Breast epithelium (tissue), 3 donors: ENCODE measurements around the gene ABCC4.

Experiments
- POLR2A ChIP-seq: fragments of 450-650 bp; IDR thresholded peaks from one replicate; pipeline ENCODE4 v1.6.1; 2016; ENCODE audit warnings: antibody characterized with exemption, mild to moderate bottlenecking, moderate library complexity
- POLR2AphosphoS5 ChIP-seq, 3 donors: sonication (generic); formaldehyde crosslinking; IDR thresholded peaks; one replicate each; pipeline ENCODE4 v1.6.1; 2017; ENCODE audit warnings: antibody characterized with exemption in 3 of 3
- TF ChIP-seq, protein P1 (sequence below), 3 donors: fragments of 450-650 bp; IDR thresholded peaks; one replicate each; pipeline ENCODE4 v1.5.1; 2016 to 2017; ENCODE audit warnings: antibody characterized with exemption in 3 of 3, mild to moderate bottlenecking in 3 of 3, moderate library complexity in 3 of 3

GRCh38 chr13:95212983-95213850 lies 88.0 kb downstream of the ABCC4 start:
- TF ChIP-seq POLR2A (no peak), POLR2AphosphoS5 (IDR thresholded peaks at IDR 0.05) (no peak)
- TF ChIP-seq, protein P1, sequence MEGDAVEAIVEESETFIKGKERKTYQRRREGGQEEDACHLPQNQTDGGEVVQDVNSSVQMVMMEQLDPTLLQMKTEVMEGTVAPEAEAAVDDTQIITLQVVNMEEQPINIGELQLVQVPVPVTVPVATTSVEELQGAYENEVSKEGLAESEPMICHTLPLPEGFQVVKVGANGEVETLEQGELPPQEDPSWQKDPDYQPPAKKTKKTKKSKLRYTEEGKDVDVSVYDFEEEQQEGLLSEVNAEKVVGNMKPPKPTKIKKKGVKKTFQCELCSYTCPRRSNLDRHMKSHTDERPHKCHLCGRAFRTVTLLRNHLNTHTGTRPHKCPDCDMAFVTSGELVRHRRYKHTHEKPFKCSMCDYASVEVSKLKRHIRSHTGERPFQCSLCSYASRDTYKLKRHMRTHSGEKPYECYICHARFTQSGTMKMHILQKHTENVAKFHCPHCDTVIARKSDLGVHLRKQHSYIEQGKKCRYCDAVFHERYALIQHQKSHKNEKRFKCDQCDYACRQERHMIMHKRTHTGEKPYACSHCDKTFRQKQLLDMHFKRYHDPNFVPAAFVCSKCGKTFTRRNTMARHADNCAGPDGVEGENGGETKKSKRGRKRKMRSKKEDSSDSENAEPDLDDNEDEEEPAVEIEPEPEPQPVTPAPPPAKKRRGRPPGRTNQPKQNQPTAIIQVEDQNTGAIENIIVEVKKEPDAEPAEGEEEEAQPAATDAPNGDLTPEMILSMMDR (IDR thresholded peaks at IDR 0.05): no peak
